Suprapubic skin (tissue), 4 donors: ENCODE results near the gene PAFAH2. TPM values are rescaled to one million over a fixed set of nuclear protein-coding genes. Genes with fewer than 3 reads are reported as not detected.
A peak's percentile ranks its signal among the peaks of the same experiment; 100 is the strongest.

Experiments
- DNase-seq, 2 donors: peaks; one replicate each; pipeline ENCODE4 v3.0.0-alpha.2; 2019; ENCODE audit warnings: low spot score in 2 of 2
- H3K27ac ChIP-seq: fragments of 200-600 bp; sonication (generic); one replicate; pipeline ENCODE4 v1.5.1; 2019
- H3K27me3 ChIP-seq: fragments of 200-600 bp; sonication (generic); one replicate; pipeline ENCODE4 v1.5.1; 2019
- H3K36me3 ChIP-seq: fragments of 200-600 bp; sonication (generic); one replicate; pipeline ENCODE4 v1.5.1; 2019
- H3K4me1 ChIP-seq: fragments of 200-600 bp; sonication (generic); one replicate; pipeline ENCODE4 v1.5.1; 2019
- H3K4me3 ChIP-seq: fragments of 200-600 bp; sonication (generic); one replicate; pipeline ENCODE4 v1.5.1; 2019; ENCODE audit warnings: mild to moderate bottlenecking
- H3K9me3 ChIP-seq: fragments of 200-600 bp; sonication (generic); one replicate; pipeline ENCODE4 v1.5.1; 2019
- EP300 ChIP-seq: sonication (generic); formaldehyde crosslinking; IDR thresholded peaks from one replicate; pipeline ENCODE4 v1.6.1; 2017; ENCODE audit warnings: antibody characterized with exemption
- POLR2A ChIP-seq, 2 donors: fragments of 450-650 bp; IDR thresholded peaks; one replicate each; pipeline ENCODE4 v1.6.1; 2017; ENCODE audit warnings: antibody characterized with exemption in 2 of 2, mild to moderate bottlenecking in 2 of 2, moderate library complexity in 2 of 2
- POLR2AphosphoS5 ChIP-seq, 3 donors: sonication (generic); formaldehyde crosslinking; IDR thresholded peaks; one replicate each; pipeline ENCODE4 v1.6.1; 2017; ENCODE audit warnings: antibody characterized with exemption in 3 of 3
- WGBS: methylation state at CpG from one replicate; pipeline ENCODE4 v1.1.5; 2018; 5-methylcytosine and 5-hydroxymethylcytosine counted together
- total RNA-seq, 4 donors: library from RNA; depleted of rRNA; stranded (reverse); fragments of >200 nt; gene quantifications; one replicate each; pipeline ENCODE4 v1.1.0, GENCODE V29; 2016
- TF ChIP-seq, protein P1 (sequence below), 2 donors: fragments of 200-600 bp in 1 of 2; fragments of 450-650 bp in 1 of 2; sonication (generic) in 1 of 2; IDR thresholded peaks; one replicate each; pipeline ENCODE4 v1.5.1; 2016 to 2019; ENCODE audit warnings: antibody characterized with exemption in 2 of 2, mild to moderate bottlenecking in 1 of 2, moderate library complexity in 1 of 2

The PAFAH2 gene
- total RNA-seq, 4 donors from 2014 or later, result 16.6 to 31.3 (median 20.0) TPM

DNA sequence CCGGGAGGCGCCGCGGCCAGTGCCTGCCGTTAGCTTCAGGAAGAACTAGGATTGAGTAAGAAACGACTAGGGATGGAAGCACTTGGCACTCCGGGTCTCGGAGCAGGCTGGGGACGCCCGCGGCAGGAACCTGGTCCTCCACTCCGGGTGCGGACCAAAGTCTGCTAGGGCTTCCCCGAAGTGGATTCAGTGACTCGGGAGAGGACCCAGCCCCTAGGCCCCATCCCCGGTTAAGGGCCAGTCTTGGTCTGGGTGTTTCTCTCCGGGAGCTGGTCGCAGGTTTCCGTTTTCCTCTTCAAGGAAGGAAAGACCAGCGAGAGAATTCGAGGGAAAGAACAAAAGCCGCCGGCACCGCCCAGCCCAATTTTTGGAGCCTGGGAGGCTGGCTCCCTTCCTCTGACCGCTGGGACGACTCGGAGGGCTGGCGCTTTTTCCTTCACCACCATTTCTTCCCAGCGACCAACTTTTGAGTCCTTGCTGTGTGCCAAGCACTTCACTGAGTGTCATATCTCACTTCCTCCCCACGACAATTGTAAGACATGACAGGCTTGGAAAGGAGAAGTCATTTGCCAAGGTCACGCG is 74.8 kb downstream of the PAFAH2 start:
- Histone ChIP-seq H3K4me3 (peak overlapping the region; percentile 59), H3K36me3 (no peaks in the 10 kb centered on the region), H3K27ac (peak overlapping the region; percentile 43), H3K4me1 (peaks cover 24% of the 10 kb centered on the region), H3K9me3 (no peaks in the 10 kb centered on the region), H3K27me3 (no peaks in the 10 kb centered on the region)
- DNase-seq, result peak in 1 of 2 donors; percentile 83
- TF ChIP-seq, protein P1, sequence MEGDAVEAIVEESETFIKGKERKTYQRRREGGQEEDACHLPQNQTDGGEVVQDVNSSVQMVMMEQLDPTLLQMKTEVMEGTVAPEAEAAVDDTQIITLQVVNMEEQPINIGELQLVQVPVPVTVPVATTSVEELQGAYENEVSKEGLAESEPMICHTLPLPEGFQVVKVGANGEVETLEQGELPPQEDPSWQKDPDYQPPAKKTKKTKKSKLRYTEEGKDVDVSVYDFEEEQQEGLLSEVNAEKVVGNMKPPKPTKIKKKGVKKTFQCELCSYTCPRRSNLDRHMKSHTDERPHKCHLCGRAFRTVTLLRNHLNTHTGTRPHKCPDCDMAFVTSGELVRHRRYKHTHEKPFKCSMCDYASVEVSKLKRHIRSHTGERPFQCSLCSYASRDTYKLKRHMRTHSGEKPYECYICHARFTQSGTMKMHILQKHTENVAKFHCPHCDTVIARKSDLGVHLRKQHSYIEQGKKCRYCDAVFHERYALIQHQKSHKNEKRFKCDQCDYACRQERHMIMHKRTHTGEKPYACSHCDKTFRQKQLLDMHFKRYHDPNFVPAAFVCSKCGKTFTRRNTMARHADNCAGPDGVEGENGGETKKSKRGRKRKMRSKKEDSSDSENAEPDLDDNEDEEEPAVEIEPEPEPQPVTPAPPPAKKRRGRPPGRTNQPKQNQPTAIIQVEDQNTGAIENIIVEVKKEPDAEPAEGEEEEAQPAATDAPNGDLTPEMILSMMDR (IDR thresholded peaks at IDR 0.05), result no peak
- TF ChIP-seq EP300, result no peak
- TF ChIP-seq POLR2A (IDR thresholded peaks at IDR 0.05), result no peak
- TF ChIP-seq POLR2AphosphoS5 (IDR thresholded peaks at IDR 0.05), result no peak
- 3% methylated on average over 28 of the region's 32 CpGs for WGBS

DNA sequence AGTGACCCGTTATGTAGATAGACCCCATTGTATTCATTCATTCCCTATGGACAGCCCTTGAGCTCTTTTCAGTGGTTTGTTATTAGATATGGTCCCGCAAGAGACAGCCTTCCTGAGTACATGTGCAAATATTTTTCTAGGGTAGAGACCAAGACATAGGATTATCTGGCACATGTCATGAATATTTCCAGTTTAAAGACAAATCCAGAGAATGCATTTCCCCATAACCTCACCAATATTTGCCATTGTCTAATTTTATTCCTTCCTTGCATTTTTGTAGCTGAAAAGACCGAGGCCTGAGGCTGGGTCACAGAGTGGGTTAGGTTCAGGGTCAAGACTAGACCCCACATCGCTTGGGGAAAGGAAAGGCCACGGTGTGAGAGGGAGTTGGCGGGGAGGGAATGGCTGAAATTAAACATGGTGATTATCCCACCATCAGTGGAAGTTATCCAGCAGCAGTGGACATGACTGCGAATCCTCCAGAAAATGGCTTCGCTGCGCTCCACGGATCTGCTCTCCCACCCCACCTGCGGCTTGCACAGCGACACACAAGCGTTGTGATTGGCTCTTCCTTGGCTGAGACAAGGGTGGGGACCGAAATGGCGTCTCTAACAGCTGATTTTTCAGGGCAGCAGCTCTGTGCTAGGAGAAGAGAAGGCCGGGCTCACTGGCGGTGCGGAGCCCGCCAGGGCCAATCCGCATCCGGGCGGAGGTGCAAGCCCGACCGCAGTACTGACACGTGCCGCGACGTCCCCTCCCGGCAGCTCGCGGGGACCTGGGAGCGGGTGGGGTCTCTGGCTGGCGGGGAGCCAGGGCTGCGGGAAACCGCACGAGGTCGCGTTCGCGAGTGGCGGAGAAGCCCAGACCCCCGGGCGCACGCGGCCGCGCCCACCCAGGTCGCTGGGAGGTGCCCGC is 75.5 kb downstream of the PAFAH2 start:
- DNase-seq, result peak in 1 of 2 donors; percentile 68
- WGBS, result 17% methylated on average over 24 of the region's 49 CpGs
- TF ChIP-seq POLR2AphosphoS5 (IDR thresholded peaks at IDR 0.05) (no peak), EP300 (no peak)
- TF ChIP-seq, protein P1 (IDR thresholded peaks at IDR 0.05), result no peak
- Histone ChIP-seq H3K9me3 (no peaks in the 10 kb centered on the region), H3K36me3 (no peaks in the 10 kb centered on the region), H3K4me1 (peaks cover 24% of the 10 kb centered on the region), H3K4me3 (peak overlapping the region; percentile 59), H3K27me3 (no peaks in the 10 kb centered on the region), H3K27ac (peak overlapping the region; percentile 43)

DNA sequence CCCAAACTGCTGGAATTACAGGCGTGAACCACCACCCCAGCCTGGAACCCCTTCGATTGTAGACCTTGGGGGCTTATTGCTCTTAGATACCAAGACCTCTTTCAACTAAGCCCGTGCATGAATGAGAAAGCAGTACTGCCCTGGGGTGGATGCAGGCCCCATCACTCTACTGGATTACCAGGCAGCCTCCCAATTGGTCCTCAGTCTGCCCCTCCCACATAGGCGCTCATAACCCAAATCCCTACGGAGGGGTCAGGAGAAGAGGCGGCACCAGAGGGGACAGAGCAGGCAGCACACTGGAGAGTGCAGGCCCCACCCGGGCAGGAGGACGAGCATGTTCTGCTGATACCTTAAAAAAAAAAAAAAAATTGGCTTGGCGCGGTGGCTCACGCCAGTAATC is 79.2 kb downstream of the PAFAH2 start:
- Histone ChIP-seq H3K36me3 (no peaks in the 10 kb centered on the region), H3K27me3 (no peaks in the 10 kb centered on the region), H3K9me3 (no peaks in the 10 kb centered on the region), H3K4me3 (no peak overlapping the region), H3K4me1 (peaks cover 19% of the 10 kb centered on the region), H3K27ac (no peak overlapping the region)
- no peak for TF ChIP-seq POLR2AphosphoS5 (IDR thresholded peaks at IDR 0.05)
- TF ChIP-seq, protein P1 (IDR thresholded peaks at IDR 0.05), result no peak
- no peak for DNase-seq
- 92% methylated on average over 11 of the region's 11 CpGs for WGBS

DNA sequence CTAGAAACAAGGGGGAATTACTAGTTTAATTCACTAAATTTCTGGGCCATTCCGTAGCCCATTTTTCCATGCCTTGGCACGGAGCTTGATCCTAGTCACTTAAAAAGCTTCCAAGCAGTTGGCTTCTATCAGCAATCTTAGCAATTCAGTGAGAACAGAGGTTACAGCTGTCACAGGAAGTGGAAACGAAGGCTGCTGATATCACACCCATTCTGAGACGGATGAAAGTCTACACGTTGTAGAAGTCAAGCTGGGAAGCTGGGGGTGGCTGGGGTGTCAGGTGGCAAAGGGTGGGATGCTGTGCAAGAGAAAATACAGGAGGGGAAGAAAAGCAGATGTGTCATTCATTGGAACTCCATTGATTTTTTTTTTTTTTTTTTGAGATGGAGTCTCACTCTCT is 79.9 kb downstream of the PAFAH2 start:
- Histone ChIP-seq H3K27me3 (no peaks in the 10 kb centered on the region), H3K4me3 (no peak overlapping the region), H3K27ac (no peak overlapping the region), H3K9me3 (no peaks in the 10 kb centered on the region), H3K4me1 (peaks cover 13% of the 10 kb centered on the region), H3K36me3 (no peaks in the 10 kb centered on the region)
- 60% methylated on average over 5 of the region's 5 CpGs for WGBS
- DNase-seq, result no peak
- TF ChIP-seq POLR2AphosphoS5 (IDR thresholded peaks at IDR 0.05) (no peak), POLR2A (IDR thresholded peaks at IDR 0.05) (no peak), EP300 (no peak)
- TF ChIP-seq, protein P1 (IDR thresholded peaks at IDR 0.05), result no peak

DNA sequence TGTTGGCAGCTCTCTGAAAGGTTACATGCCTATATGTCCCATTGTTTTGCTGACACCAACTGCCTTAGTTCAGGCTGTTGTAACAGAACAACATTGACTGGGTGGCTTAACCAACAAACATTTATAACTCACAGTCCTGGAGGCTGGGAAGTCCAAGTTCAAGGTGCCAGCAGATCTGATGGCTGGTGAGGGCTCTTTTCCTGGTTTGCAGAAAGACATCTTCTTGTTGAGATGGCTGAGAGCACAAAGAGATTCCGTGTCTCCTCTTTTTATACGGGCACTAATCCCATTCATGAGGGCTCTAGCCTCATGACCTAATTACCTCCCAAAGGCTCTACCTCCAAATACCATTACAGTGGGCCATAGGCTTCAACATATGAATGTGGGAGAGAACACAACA is 81.4 kb downstream of the PAFAH2 start:
- Histone ChIP-seq H3K36me3 (no peaks in the 10 kb centered on the region), H3K4me3 (no peak overlapping the region), H3K9me3 (no peaks in the 10 kb centered on the region), H3K27ac (no peak overlapping the region), H3K27me3 (no peaks in the 10 kb centered on the region), H3K4me1 (no peaks in the 10 kb centered on the region)
- TF ChIP-seq, protein P1 (IDR thresholded peaks at IDR 0.05), result no peak
- TF ChIP-seq EP300 (no peak), POLR2AphosphoS5 (IDR thresholded peaks at IDR 0.05) (no peak), POLR2A (IDR thresholded peaks at IDR 0.05) (no peak)
- no peak for DNase-seq
- WGBS, result 96% methylated on average over 2 of the region's 2 CpGs
